HG02798 (cell line): ENCODE measurements around the gene OR2T2.
"Not testable (repeated sequence)": the region's sequence is repeated elsewhere in the genome, so short reads cannot be mapped to it uniquely, and the experiment has no call there.

Source experiments
- ATAC-seq: cut with Tn5 transposase; IDR thresholded peaks from one replicate; pipeline ENCODE4 v1.9.1; 2021; ENCODE audit warnings: mild to moderate bottlenecking; ENCODE audit not compliant: unreplicated experiment, poor library complexity

OR2T2 gene

DNA sequence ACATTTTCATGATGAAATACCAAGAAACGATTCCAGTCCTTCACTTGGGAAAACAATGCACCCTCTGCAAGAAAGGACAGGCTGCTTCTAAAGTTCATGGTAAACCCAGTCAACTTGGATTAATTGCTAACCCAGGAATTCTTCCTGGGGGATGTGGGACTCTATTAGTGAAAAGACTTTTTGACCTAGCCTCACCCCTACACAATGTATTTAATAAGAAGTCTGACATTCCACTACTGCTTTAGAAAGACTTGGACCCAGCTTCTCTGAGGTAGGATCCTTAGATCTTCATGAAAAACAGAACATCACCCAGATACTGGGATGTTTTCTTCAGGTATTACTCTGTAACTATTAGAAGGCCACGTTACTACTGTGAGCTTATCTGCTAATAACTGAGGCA, at the start of gene OR2T2:
OR2T2 (plus strand) TSS at position 239 of the 400 bp plus-strand sequence. CDS start 7,161 bp downstream, outside the sequence.
- ATAC-seq: not testable (repeated sequence)

DNA sequence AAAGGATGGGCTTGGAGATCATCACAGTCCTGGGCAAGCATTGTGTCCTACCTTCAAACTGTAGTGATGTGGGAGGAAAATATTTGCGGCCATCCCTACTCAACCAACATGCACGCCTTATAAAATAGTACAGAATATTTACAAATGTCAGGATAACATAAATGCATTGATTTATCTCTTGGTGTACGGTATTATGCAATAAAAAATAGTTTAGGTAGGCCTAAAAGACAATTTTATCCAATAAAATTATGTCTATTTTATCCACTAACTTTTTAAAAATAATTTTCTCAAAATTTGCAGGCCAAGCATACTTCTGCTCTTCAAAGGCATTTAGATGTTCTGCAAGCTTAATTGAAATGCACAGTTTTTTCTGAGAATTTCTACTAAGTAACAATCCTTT, 42.7 kb upstream of the OR2T2 start, which contains the start of gene OR2T1:
OR2T1 (plus strand) TSS at position 301 of the 400 bp plus-strand sequence. CDS start 3,100 bp downstream, outside the sequence.
- no peak for ATAC-seq

GRCh38 chr1:248404024-248404423, 41.4 kb upstream of the OR2T2 start:
- ATAC-seq: no peak

- ATAC-seq: peak; percentile 75
These were observed 38.4 kb upstream of the OR2T2 start for GRCh38 chr1:248406721-248407692.

DNA sequence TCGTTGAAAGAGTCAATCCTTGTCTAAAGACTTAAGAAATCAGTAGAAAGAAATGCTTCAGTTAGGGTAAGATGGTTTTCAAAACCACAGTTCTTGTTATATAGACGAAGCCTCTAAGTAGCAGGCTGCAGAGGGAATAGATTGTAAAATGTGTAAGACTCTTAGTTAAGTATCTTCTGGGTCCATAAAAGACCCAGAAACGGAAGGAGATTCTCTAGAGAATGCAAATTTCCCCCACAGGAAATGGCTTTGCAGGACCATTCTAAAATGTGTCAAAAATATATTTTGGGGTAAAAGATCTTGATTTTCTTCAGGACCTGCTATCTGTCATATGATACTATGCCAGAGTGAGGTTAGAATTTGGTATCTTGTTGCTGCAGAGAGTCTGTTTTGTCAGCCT, 29.2 kb upstream of the OR2T2 start:
- ATAC-seq: no peak

DNA sequence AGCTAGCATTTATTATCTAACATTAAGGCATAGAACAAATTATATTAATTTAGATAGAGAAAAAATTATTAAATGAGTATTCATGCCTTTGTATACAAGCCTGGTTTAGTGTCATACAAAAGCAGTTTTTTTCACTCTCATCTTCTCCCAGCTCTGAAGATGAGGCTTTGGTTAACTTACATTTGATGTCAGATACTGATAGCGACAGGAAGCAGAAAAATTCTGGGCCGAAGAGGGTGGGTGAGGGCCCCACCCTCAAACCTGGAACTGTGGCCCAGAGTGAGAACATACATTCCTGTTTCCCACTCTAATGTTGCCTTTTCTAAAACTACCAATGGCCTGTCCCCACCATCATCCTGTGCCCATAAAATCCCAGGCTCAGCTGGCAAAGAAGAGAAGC, 27.6 kb upstream of the OR2T2 start:
- no peak for ATAC-seq

DNA sequence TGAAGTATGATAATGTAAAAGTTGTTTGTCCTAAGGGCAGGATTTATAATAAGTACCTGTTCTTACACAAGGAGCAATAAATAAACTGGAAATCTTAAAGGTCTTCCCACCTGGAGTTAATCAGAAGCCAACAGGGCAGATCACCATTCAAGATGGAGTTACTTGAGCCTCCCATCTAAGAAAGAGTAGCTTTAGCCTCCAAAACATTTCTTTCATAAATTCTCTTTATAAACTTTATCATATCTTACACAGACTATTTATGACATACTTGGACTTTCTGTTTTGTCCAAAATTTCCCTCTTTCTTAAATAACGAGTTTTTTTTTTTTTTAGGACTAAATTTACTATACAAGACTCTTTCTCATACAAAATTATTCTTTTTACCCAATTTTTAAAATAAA, 24.1 kb upstream of the OR2T2 start:
- ATAC-seq: no peak

DNA sequence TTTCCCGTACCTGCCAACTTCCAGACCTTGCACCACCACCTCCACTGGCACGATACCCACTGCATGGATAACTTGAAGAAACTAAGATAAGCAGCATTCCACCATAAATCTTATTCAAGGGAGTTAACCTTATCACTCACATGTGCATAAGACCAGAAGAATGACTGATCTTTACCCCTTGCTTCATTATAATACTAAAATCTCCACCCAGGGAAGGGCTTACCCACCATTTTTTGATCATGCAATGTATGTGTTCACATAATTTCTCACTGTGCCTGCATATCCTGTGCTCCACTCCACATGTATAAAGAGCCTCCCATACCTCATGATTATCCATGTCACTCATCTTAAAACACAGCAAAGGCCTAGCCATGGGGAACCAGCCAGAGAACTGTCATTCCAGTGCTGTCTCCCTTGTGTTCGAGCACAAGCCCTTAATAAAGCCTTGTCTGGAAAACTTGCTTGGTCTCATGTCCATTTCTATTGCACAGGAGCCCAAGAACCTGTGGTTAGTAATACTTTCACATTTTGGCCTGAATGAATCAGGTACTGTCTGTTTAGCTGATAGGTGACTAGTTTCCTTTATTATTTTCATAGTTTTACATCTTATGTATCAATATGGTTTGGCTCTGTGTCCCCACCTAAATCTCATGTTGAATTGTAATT, 17.8 kb upstream of the OR2T2 start:
- peak; percentile 53 for ATAC-seq

- ATAC-seq: peak; percentile 97
These were observed 17.3 kb upstream of the OR2T2 start for GRCh38 chr1:248428192-248428533.

- not testable (repeated sequence) for ATAC-seq
These were observed 13.8 kb upstream of the OR2T2 start for GRCh38 chr1:248431683-248432082.

DNA sequence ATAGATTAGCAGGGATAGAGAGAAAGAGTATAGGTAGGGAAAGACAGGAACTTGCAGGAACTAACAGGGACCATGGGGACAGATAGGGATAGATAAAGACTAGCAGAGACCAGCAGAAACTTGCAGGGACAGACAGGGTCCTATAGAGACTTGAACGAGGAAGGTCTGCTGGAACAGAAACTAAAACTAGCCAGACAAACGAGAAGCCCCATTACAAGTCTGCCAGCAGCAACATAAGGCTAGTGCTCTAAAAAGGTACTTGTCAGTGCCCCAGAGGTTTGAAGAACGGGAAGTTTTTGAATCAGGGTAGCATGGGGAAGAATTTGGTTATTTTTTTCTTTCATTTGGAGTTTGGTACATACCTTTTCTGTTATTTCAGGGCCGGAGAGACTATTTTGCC, 13.2 kb upstream of the OR2T2 start:
- not testable (repeated sequence) for ATAC-seq

GRCh38 chr1:248433811-248434415, 11.5 kb upstream of the OR2T2 start:
- not testable (repeated sequence) for ATAC-seq

GRCh38 chr1:248434913-248435312, 10.5 kb upstream of the OR2T2 start:
- peak; percentile 50 for ATAC-seq

GRCh38 chr1:248436303-248436702, 9.1 kb upstream of the OR2T2 start:
- peak; percentile 52 for ATAC-seq

GRCh38 chr1:248438668-248439067, 6.8 kb upstream of the OR2T2 start:
- peak; percentile 52 for ATAC-seq

- not testable (repeated sequence) for ATAC-seq
These were observed 6.2 kb upstream of the OR2T2 start for GRCh38 chr1:248439283-248439682.

- not testable (repeated sequence) for ATAC-seq
These were observed 2.7 kb upstream of the OR2T2 start for GRCh38 chr1:248442500-248443277.

GRCh38 chr1:248444603-248445002, 834 bp upstream of the OR2T2 start:
- not testable (repeated sequence) for ATAC-seq

DNA sequence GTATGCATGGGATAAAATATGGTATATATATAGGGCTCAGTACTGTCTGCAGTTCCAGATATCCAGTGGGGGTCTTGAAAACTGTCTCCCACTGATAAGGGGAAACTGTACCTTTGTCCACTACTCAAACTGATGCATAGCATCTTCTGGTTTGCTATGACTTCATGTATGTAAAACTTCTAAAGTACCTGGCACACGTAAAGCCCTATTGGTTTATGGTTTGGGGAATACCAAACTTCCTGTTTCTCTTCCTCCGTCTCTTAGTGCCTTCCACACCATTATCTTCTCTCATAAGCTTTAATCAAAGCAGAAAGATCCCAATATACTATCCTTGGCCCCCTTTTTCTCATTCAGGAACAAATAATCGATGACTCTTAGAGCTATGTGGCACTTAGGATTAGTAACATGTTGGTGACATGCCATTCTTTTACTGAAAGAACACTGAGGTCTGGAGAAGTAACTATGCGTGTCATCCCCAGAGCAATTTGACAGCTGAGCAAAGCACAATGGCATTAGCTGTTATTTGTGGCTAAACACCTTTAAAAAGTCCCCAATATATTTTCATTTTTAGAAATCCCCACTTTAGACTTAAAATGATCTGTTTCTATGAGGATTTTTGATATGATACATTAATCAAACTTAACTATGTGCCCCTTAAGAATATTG, 3.1 kb downstream of the OR2T2 start:
- peak; percentile 53 for ATAC-seq
